Stimulated activated CD4-positive, alpha-beta T cell treated with anti-CD3 and anti-CD28 coated beads, Interleukin-4, amount 100 ng/mL, for 1 hour (primary cell): ENCODE results near the gene CD8B.

Source experiments
- DNase-seq: peaks from one replicate; pipeline ENCODE4 v3.0.0-alpha.2; 2020

Gene CD8B

DNA sequence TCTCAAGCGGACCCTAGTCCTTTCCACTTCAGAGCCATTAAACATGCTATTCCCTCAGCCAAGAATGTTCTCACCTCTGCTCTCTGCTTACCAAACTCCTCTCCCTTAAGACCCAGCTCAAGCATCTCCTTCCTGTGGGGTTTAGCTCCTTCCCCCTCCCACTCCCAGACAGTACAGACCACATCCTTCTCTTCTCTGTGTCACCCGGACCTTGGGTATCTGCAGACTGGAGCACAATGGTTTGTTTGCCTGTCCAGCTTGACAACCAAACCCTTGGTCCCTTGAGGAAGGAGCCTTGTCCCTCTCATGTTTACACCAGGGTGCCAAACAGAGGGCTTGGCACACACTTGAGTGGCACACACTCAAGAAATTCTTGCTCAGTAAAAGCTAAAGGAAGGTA lies 66.8 kb downstream of the CD8B start:
- DNase-seq: no peak

GRCh38 chr2:86793752-86794151 lies 67.9 kb downstream of the CD8B start:
- DNase-seq: no peak

GRCh38 chr2:86791573-86791972 lies 70.1 kb downstream of the CD8B start:
- no peak for DNase-seq

GRCh38 chr2:86790676-86791572 lies 70.8 kb downstream of the CD8B start, which contains the start of gene CD8A:
Gene CD8A (minus strand): TSS chr2:86790913. CDS start chr2:86790825, 88 bp downstream.
- peak; percentile 19 for DNase-seq

DNA sequence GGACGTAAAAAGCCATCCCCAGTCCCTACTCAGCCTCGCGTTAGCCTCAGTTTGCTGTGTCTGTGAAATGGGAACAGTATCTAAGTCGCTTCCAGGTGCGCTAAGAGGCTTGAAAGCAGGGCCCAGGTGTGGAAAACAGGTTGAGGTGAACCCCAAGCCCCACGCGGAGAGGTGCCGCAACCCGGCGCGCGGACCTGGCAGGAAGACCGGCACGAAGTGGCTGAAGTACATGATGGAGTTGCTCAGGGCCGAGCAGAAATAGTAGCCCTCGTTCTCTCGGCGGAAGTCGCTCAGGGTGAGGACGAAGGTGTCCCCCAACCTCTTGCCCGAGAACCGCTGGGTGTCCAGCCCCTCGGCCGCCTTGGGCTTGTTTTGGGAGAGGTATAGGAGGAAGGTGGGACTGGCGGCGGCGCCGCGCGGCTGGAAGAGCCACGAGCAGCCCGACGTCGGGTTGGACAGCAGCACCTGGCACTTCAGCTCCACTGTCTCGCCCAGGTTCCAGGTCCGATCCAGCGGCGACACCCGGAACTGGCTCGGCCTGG lies 71.5 kb downstream of the CD8B start:
- DNase-seq: peak; percentile 11

GRCh38 chr2:86789687-86790133 lies 72.0 kb downstream of the CD8B start:
- DNase-seq: no peak

DNA sequence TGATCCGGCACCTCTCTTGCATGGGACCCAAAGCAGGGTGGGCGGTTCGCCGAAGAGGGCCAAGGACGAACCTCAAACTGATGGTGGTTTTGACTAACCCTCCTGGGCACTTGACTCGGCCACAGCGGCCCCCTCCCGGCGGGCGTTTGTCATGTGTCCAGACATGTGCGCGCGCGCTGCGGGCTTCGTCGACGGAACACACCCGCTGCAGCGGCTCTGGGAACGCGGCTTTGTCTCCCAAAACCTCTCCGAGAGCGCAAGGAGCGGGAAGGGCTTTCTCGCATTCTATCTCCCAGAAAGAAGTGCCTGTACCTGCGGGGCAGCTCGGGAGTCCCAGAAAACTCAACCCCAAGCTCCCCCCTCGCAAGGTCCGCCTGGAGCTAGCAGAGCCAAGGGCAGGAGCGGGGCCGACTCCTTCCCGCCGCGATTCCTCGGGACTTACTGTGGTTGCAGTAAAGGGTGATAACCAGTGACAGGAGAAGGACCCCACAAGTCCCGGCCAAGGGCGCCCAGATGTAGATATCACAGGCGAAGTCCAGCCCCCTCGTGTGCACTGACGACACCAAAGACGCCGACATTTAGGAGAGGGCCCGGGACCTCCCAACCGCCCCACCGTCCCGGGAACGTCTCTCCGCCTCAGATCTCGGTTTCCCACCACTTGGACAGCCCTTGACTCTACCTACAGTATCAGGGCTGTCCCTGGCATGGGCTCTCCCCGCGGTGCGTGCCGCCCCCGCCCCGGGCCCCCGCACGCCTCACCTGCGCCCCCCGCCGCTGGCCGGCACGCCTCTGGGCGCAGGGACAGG lies 72.6 kb downstream of the CD8B start:
- DNase-seq: no peak

DNA sequence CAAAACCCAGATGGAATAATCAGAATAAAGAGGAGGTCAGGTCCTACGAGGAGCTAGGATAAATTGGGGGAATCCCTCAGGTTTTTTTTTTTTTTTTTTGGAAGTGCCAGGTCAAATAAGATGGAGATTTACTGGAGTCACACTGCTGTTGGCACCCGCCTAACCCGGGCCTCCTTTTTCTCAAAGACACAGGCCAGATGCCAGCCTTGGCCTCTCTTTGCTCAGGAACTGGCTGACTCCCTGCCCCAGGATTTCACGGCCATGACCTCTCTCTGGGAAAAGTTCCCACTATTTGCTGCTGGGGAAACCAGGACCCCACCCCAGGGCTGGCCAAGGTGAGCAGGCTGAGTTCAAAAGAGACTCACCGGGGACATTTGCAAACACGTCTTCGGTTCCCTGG lies 73.5 kb downstream of the CD8B start:
- DNase-seq: no peak

- no peak for DNase-seq
Measured at GRCh38 chr2:86787736-86788135, 74.0 kb downstream of the CD8B start.

GRCh38 chr2:86786001-86786536 lies 75.6 kb downstream of the CD8B start:
- DNase-seq: no peak

DNA sequence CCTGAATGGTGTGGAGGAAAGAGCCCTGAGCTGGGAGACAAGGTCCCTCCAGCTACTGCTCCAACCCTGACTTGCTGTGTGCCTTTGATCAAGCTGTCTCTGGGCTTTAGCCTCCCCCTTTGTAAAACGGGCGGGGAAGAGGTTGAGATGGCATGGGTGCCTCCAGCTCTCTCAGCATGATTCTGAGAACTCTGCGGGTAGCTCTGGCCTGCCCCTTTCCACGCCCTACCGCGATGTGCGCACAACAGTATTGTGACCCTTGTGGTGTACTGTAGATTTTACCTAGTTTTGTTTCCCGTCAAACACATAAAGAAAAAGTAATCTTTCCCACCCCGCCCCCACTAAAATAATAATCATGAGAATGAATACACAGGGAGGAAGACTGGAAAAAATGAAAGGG lies 76.2 kb downstream of the CD8B start:
- DNase-seq: no peak

GRCh38 chr2:86783615-86784339 lies 77.9 kb downstream of the CD8B start:
- DNase-seq: no peak

- no peak for DNase-seq
Measured at GRCh38 chr2:86782748-86783147, 78.9 kb downstream of the CD8B start.

DNA sequence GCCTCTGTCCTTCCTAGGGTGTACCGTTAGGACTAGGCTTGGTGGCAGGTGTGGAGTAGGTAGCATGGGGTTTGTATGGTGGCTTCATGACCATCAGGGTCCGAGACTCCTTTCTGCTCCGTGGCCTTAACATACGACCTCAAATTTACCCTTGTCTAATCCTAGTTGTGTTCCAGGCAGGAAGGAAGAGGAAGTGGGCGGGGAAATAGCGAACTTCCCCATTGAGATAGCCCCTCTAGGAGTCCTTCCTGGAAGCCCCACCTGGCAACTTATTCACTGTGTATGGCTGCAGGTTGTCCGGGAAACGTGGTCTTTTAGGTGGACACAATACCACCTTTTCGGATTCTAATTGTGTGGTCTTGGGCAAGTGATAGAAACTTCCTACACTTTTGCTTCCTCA lies 80.3 kb downstream of the CD8B start:
- DNase-seq: no peak

DNA sequence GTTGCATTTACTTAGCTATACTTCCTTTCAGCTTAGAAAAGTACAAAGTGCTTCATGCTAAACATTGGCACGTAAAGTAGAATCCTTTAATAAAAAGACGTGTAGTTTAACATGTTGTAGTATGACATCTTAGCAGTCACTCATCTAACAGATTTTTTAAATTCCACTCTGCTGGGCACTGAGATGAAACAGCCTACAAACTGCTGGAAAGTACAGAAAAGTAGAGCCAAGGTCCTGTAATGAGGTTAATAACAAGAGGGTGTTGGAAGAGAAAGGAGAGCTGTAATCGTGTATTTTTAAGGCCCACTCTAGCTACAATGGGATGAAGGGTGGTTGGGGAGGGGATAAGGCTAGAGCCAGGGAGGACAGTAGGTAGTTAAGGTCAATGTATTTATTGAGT lies 81.7 kb downstream of the CD8B start:
- no peak for DNase-seq

DNA sequence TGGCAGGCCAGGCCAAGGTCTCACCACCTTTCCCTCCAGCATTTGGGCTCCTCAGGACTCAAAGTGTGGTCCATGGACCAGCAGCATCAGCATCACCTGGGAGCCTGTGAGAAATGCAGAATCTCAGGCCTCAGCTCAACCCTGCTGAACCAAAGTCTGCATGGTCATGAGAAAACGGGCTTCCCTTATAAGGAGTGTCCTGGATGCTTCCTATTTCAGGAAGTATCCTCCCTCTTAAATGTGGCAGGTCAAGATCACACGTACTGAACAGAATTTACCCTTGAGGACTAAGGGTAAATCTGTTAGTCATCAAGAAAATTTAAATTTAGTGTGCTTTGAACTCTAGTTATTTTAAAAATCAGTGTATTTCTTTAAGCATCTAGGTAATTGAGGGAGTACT lies 82.7 kb downstream of the CD8B start:
- DNase-seq: no peak

GRCh38 chr2:86776532-86776931 lies 85.2 kb downstream of the CD8B start:
- DNase-seq: no peak

GRCh38 chr2:86775338-86775737 lies 86.3 kb downstream of the CD8B start:
- no peak for DNase-seq

DNA sequence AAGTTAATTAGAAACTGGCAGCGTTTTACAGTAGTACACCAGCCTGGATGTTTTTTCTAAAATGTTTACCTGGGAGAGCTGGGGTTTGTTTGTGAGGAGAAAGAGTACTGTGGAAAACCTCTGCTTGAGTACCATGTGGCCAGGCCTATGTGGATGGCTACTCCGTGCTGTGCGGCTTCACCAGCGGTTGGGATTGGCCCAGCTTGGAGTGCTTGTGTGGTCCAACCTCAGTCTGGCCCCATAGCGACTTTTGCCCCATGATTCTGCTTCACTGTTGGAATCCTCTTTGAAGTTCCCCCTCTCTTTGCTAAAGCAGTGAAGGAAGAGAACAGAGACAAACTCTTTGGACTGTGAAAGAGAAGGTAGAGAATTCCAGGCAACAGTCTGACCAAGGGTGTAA lies 86.8 kb downstream of the CD8B start:
- DNase-seq: no peak

DNA sequence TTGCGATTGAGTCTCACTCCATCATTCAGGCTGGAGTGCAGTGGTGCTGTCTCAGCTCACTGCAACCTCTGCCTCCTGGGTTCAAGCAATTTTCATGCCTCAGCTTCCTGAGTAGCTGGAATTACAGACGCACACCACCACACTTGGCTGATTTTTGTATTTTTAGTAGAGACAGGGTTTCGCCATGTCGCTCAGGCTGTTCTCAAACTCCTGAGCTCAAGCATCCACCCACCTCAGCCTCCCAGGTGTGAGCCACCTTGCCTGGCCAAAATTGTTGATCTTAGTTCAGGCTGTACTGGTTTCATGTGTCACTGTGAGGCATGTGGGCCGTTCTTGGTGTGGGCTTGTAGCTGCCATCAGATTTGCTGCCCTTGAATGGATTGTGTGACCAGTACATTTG lies 89.1 kb downstream of the CD8B start:
- no peak for DNase-seq

- DNase-seq: no peak
Measured at GRCh38 chr2:86770816-86771301, 90.8 kb downstream of the CD8B start.

DNA sequence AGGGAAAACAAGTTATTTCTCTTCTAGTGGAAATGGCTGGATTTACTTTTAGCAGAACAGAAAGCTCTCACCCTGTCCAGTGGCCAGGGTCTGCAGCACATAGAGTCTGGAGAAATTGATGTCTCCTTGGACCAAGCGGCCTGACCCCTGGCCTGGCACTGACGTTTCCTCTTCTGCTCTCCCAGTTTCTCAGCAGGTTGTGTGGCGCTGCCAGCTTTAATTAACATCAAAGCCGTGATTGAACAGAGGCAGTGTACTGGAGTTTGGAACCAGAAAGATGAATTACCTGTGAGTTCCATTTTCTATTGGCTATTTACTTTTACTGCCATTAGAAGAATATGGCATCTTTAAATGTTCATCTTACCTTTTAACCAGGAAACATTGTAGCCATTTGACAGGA lies 91.8 kb downstream of the CD8B start:
- DNase-seq: no peak
